Adrenal gland (tissue), 5 donors: ENCODE results near the gene DENND4A.

Experiments
- POLR2A ChIP-seq, 2 donors: fragments of 450-650 bp; IDR thresholded peaks; one replicate each; pipeline ENCODE4 v1.6.1; 2017; ENCODE audit warnings: antibody characterized with exemption in 2 of 2, mild to moderate bottlenecking in 2 of 2, moderate library complexity in 1 of 2
- TF ChIP-seq, protein P1 (sequence below), 6 experiments: fragments of 450-650 bp in 4 of 6; fragments of 200-600 bp in 2 of 6; sonication (generic) in 1 of 6; IDR thresholded peaks; 1 replicate in 5 of 6; 2 replicates in 1 of 6; pipeline versions ENCODE4 v1.5.1 to v1.8.0; 2016 to 2021; ENCODE audit warnings: antibody characterized with exemption in 6 of 6, mild to moderate bottlenecking in 2 of 6, moderate library complexity in 1 of 6
- donor health status: DM: no; HTN: no; CAD: no.

GRCh38 chr15:65618560-65619109 lies 173.5 kb downstream of the DENND4A start:
- TF ChIP-seq, protein P1, sequence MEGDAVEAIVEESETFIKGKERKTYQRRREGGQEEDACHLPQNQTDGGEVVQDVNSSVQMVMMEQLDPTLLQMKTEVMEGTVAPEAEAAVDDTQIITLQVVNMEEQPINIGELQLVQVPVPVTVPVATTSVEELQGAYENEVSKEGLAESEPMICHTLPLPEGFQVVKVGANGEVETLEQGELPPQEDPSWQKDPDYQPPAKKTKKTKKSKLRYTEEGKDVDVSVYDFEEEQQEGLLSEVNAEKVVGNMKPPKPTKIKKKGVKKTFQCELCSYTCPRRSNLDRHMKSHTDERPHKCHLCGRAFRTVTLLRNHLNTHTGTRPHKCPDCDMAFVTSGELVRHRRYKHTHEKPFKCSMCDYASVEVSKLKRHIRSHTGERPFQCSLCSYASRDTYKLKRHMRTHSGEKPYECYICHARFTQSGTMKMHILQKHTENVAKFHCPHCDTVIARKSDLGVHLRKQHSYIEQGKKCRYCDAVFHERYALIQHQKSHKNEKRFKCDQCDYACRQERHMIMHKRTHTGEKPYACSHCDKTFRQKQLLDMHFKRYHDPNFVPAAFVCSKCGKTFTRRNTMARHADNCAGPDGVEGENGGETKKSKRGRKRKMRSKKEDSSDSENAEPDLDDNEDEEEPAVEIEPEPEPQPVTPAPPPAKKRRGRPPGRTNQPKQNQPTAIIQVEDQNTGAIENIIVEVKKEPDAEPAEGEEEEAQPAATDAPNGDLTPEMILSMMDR (IDR thresholded peaks at IDR 0.05) = no peak
- no peak for TF ChIP-seq POLR2A (IDR thresholded peaks at IDR 0.05)
